PC-9 (cell line): ENCODE results near the gene RORC.

Experiments used
- CTCF ChIP-seq: fragments of 200-600 bp; sonication (generic); conservative IDR thresholded peaks from 2 replicates; pipeline ENCODE4 v1.6.1; 2017; ENCODE audit warnings: mixed run types, antibody characterized with exemption, mild to moderate bottlenecking, moderate library complexity
- EZH2 ChIP-seq: fragments of 200-600 bp; sonication (generic); IDR thresholded peaks from 2 replicates; pipeline ENCODE4 v1.8.0; 2017; ENCODE audit warnings: antibody characterized with exemption, low read depth

- TF ChIP-seq CTCF (no peak), EZH2 (no peak)
Measured at GRCh38 chr1:151800830-151801229, 30.8 kb downstream of the RORC start.
